ENCODE results near the gene GATAD1. TPM values are rescaled to one million over a fixed set of nuclear protein-coding genes. Genes with fewer than 3 reads are reported as not detected.

GATAD1 gene
- total and polyA plus RNA-seq, 2 of the 13 experiments (the other 11 are each of a cell fraction or from before 2014, with no cell fraction given): 20.6 to 42.1 TPM

DNA sequence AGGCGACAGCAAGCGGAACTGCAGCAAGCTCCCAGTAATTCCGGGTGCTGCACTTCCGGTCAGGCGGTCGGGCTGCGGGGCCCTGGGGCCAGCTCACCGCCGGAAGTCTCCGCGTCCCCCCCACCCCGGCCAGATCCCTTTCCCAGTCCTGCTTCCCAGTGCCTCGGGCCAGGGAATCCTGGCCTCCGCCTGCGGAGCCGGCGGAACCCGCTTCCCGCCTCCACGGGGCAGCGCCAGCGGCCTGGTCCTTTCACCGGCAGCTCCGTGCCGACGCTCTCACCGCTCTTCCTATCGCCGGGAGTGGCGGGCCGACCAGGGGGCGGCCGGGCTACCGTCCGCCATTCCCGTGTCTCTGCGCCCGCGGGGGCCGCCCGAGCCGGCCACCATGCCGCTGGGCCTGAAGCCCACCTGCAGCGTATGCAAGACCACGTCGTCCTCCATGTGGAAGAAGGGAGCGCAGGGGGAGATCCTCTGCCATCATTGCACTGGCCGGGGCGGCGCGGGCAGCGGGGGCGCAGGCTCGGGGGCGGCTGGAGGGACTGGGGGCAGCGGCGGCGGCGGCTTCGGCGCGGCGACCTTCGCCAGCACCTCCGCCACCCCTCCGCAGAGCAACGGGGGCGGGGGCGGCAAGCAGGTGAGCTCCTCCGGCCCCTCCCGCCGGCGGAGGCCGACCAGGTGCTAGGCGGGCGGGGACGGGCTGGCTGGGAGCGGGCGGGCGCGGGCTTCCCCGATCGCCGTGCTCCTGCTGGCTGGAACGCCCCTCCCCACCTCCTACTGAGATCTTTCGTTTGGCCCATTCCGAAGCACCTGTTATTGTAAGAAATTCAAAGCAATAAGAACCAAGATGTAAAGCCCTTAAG lies at the start of gene GATAD1 (continued):
- TF ChIP-seq ZNF432 (CRISPR knock-in tag; IDR thresholded peaks at IDR 0.05; ENCODE audit: borderline replicate concordance) (no peak), ATAD3A (CRISPR knock-in tag; IDR thresholded peaks at IDR 0.05) (no peak; the same call in 1 of the 2 replicates), ZNF33B (CRISPR knock-in tag; IDR thresholded peaks at IDR 0.05) (peak; percentile 92; the same call in 1 of the 2 replicates), SOX6 (IDR thresholded peaks at IDR 0.05) (no peak), SOX6 (CRISPR knock-in tag; IDR thresholded peaks at IDR 0.05) (peak; percentile 10; the same call in 1 of the 2 replicates), ZNF607 (CRISPR knock-in tag; IDR thresholded peaks at IDR 0.05; ENCODE audit: borderline replicate concordance) (no peak; the same call in none of the 2 replicates), RFX5 (IDR thresholded peaks at IDR 0.05; ENCODE audit: low read depth, low read length) (no peak), ZNF570 (CRISPR knock-in tag; IDR thresholded peaks at IDR 0.05; ENCODE audit: borderline replicate concordance) (no peak), PPARG (CRISPR knock-in tag; conservative IDR thresholded peaks at IDR 0.05) (peak; percentile 53; the same call in 1 of the 2 replicates), EHMT2 (IDR thresholded peaks at IDR 0.05; ENCODE audit: borderline replicate concordance, low read depth, low read length) (no peak), U2AF2 (IDR thresholded peaks at IDR 0.05; ENCODE audit: low read depth, low read length) (no peak), ZNF746 (CRISPR knock-in tag; IDR thresholded peaks at IDR 0.05) (no peak), HNRNPH1 (optimal IDR thresholded peaks at IDR 0.05; ENCODE audit: low read depth, low read length) (no peak)
- TF ChIP-seq, protein P1, sequence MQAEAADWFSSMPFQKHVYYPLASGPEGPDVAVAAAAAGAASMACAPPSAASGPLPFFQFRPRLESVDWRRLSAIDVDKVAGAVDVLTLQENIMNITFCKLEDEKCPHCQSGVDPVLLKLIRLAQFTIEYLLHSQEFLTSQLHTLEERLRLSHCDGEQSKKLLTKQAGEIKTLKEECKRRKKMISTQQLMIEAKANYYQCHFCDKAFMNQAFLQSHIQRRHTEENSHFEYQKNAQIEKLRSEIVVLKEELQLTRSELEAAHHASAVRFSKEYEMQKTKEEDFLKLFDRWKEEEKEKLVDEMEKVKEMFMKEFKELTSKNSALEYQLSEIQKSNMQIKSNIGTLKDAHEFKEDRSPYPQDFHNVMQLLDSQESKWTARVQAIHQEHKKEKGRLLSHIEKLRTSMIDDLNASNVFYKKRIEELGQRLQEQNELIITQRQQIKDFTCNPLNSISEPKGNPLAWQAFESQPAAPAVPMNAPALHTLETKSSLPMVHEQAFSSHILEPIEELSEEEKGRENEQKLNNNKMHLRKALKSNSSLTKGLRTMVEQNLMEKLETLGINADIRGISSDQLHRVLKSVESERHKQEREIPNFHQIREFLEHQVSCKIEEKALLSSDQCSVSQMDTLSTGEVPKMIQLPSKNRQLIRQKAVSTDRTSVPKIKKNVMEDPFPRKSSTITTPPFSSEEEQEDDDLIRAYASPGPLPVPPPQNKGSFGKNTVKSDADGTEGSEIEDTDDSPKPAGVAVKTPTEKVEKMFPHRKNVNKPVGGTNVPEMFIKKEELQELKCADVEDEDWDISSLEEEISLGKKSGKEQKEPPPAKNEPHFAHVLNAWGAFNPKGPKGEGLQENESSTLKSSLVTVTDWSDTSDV (CRISPR knock-in tag; IDR thresholded peaks at IDR 0.05): peak; percentile 30; the same call in 1 of the 2 replicates
- TF ChIP-seq, protein P2, sequence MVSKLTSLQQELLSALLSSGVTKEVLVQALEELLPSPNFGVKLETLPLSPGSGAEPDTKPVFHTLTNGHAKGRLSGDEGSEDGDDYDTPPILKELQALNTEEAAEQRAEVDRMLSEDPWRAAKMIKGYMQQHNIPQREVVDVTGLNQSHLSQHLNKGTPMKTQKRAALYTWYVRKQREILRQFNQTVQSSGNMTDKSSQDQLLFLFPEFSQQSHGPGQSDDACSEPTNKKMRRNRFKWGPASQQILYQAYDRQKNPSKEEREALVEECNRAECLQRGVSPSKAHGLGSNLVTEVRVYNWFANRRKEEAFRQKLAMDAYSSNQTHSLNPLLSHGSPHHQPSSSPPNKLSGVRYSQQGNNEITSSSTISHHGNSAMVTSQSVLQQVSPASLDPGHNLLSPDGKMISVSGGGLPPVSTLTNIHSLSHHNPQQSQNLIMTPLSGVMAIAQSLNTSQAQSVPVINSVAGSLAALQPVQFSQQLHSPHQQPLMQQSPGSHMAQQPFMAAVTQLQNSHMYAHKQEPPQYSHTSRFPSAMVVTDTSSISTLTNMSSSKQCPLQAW (CRISPR knock-in tag; IDR thresholded peaks at IDR 0.05): peak; percentile 34; the same call in 1 of the 2 replicates
- TF ChIP-seq, protein P3, sequence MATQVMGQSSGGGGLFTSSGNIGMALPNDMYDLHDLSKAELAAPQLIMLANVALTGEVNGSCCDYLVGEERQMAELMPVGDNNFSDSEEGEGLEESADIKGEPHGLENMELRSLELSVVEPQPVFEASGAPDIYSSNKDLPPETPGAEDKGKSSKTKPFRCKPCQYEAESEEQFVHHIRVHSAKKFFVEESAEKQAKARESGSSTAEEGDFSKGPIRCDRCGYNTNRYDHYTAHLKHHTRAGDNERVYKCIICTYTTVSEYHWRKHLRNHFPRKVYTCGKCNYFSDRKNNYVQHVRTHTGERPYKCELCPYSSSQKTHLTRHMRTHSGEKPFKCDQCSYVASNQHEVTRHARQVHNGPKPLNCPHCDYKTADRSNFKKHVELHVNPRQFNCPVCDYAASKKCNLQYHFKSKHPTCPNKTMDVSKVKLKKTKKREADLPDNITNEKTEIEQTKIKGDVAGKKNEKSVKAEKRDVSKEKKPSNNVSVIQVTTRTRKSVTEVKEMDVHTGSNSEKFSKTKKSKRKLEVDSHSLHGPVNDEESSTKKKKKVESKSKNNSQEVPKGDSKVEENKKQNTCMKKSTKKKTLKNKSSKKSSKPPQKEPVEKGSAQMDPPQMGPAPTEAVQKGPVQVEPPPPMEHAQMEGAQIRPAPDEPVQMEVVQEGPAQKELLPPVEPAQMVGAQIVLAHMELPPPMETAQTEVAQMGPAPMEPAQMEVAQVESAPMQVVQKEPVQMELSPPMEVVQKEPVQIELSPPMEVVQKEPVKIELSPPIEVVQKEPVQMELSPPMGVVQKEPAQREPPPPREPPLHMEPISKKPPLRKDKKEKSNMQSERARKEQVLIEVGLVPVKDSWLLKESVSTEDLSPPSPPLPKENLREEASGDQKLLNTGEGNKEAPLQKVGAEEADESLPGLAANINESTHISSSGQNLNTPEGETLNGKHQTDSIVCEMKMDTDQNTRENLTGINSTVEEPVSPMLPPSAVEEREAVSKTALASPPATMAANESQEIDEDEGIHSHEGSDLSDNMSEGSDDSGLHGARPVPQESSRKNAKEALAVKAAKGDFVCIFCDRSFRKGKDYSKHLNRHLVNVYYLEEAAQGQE (IDR thresholded peaks at IDR 0.05; ENCODE audit: borderline replicate concordance in 1 of 2, low read depth in 1 of 2, low read length in 2 of 2): peak in 1 of 2 experiments; percentile 37; a peak in 1 of 4 replicates
- TF ChIP-seq, protein P4, sequence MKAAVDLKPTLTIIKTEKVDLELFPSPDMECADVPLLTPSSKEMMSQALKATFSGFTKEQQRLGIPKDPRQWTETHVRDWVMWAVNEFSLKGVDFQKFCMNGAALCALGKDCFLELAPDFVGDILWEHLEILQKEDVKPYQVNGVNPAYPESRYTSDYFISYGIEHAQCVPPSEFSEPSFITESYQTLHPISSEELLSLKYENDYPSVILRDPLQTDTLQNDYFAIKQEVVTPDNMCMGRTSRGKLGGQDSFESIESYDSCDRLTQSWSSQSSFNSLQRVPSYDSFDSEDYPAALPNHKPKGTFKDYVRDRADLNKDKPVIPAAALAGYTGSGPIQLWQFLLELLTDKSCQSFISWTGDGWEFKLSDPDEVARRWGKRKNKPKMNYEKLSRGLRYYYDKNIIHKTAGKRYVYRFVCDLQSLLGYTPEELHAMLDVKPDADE (CRISPR knock-in tag; IDR thresholded peaks at IDR 0.05): no peak
